ENCODE measurements around the gene EPN3.

- TF ChIP-seq, protein P1, sequence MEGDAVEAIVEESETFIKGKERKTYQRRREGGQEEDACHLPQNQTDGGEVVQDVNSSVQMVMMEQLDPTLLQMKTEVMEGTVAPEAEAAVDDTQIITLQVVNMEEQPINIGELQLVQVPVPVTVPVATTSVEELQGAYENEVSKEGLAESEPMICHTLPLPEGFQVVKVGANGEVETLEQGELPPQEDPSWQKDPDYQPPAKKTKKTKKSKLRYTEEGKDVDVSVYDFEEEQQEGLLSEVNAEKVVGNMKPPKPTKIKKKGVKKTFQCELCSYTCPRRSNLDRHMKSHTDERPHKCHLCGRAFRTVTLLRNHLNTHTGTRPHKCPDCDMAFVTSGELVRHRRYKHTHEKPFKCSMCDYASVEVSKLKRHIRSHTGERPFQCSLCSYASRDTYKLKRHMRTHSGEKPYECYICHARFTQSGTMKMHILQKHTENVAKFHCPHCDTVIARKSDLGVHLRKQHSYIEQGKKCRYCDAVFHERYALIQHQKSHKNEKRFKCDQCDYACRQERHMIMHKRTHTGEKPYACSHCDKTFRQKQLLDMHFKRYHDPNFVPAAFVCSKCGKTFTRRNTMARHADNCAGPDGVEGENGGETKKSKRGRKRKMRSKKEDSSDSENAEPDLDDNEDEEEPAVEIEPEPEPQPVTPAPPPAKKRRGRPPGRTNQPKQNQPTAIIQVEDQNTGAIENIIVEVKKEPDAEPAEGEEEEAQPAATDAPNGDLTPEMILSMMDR (conservative IDR thresholded peaks at IDR 0.05; ENCODE audit: low read depth, low read length) = no peak
- no peak for TF ChIP-seq EZH2 (IDR thresholded peaks at IDR 0.05; ENCODE audit: borderline replicate concordance, low read depth, low read length, poor library complexity, severe bottlenecking)
Measured at GRCh38 chr17:50513495-50513894, 19.0 kb upstream of the EPN3 start.

Data from A673 (cell line).